Measurements from ENCODE around the gene FAM83D.
"Not testable (repeated sequence)": the region's sequence is repeated elsewhere in the genome, so short reads cannot be mapped to it uniquely, and the experiment has no call there.

FAM83D gene

GRCh38 chr20:38969708-38970107, 43.5 kb downstream of the FAM83D start:
- DNase-seq, result no peak

GRCh38 chr20:38970302-38970701, 44.1 kb downstream of the FAM83D start:
- DNase-seq, result no peak

GRCh38 chr20:38973107-38973506, 46.9 kb downstream of the FAM83D start:
- no peak for DNase-seq

GRCh38 chr20:38973645-38974044, 47.4 kb downstream of the FAM83D start:
- no peak for DNase-seq

- DNase-seq, result no peak
Observed at GRCh38 chr20:38975539-38976120, 49.4 kb downstream of the FAM83D start.

GRCh38 chr20:38979434-38979833, 53.2 kb downstream of the FAM83D start:
- DNase-seq, result no peak

GRCh38 chr20:38979842-38980241, 53.6 kb downstream of the FAM83D start:
- no peak for DNase-seq

GRCh38 chr20:38982291-38982690, 56.1 kb downstream of the FAM83D start:
- DNase-seq, result no peak

- DNase-seq, result no peak
Observed at GRCh38 chr20:38985060-38985459, 58.8 kb downstream of the FAM83D start.

GRCh38 chr20:38985603-38986170, 59.5 kb downstream of the FAM83D start:
- no peak for DNase-seq

GRCh38 chr20:38986663-38987062, 60.4 kb downstream of the FAM83D start:
- no peak for DNase-seq

- DNase-seq, result no peak
Observed at GRCh38 chr20:38987777-38988176, 61.6 kb downstream of the FAM83D start.

GRCh38 chr20:38990728-38991127, 64.5 kb downstream of the FAM83D start:
- no peak for DNase-seq

- no peak for DNase-seq
Observed at GRCh38 chr20:38991814-38992704, 65.8 kb downstream of the FAM83D start.

- DNase-seq, result no peak
Observed at GRCh38 chr20:38995536-38996044, 69.4 kb downstream of the FAM83D start.

- DNase-seq, result not testable (repeated sequence)
Observed at GRCh38 chr20:38996866-38997265, 70.6 kb downstream of the FAM83D start.

- no peak for DNase-seq
Observed at GRCh38 chr20:38997622-38998021, 71.4 kb downstream of the FAM83D start.

- DNase-seq, result no peak
Observed at GRCh38 chr20:38999217-38999616, 73.0 kb downstream of the FAM83D start.

GRCh38 chr20:38999965-39000910, 74.0 kb downstream of the FAM83D start:
- no peak for DNase-seq
